Endothelial cell of umbilical vein (primary cell): Measurements from ENCODE around the gene C3orf52. TPM values are rescaled to one million over a fixed set of nuclear protein-coding genes. Genes with fewer than 3 reads are reported as not detected.

Source experiments
- BruUV-seq: library from RNA; stranded (reverse); fragments of 400-500 nt; replicated peaks from 2 replicates; lab custom pipeline; 2021; lab: Mats Ljungman, UMichigan
- CTCF ChIA-PET: fragments of 300-600, 350-600 bp; sonication (Branson Sonifier 250); formaldehyde crosslinking; loops from one replicate; lab custom pipeline; 2021; ENCODE audit warnings: antibody characterized with exemption, inconsistent platforms; lab: Charles Lee
- POLR2A ChIA-PET: fragments of 300-600, 350-600 bp; sonication (Branson Sonifier 250); formaldehyde crosslinking; loops from one replicate; lab custom pipeline; 2021; ENCODE audit warnings: antibody characterized with exemption, inconsistent platforms; lab: Charles Lee
- DNase-seq: peaks from one replicate; pipeline ENCODE4 v3.0.0-alpha.2; 2011; ENCODE audit warnings: low read depth, low spot score
- FAIRE-seq: peaks from 2 replicates; lab custom pipeline; 2011; peaks lifted over from hg19 to GRCh38; lab: Jason Lieb, UNC
- H2AFZ ChIP-seq: 2 replicates; pipeline ENCODE4 v1.6.0; 2012; ENCODE audit warnings: low read depth, low read length, control low read depth, inconsistent platforms
- H3K27ac ChIP-seq: 2 replicates; pipeline ENCODE4 v1.5.1; 2011; ENCODE audit warnings: low read depth, mild to moderate bottlenecking, control low read depth, low read length, moderate library complexity; ENCODE audit not compliant: insufficient read depth
- H3K27me3 ChIP-seq, 2 experiments: 2 replicates each; pipeline versions ENCODE4 v1.6.0 to v1.6.1; 2011; ENCODE audit warnings: low read length in 2 of 2, mixed read lengths in 1 of 2; ENCODE audit not compliant: control insufficient read depth in 2 of 2, insufficient read depth in 2 of 2
- H3K36me3 ChIP-seq, 2 experiments: 2 replicates in 1 of 2; 3 replicates in 1 of 2; pipeline ENCODE4 v1.5.1; 2011; ENCODE audit warnings: low read length in 2 of 2, mild to moderate bottlenecking in 1 of 2, moderate library complexity in 1 of 2; ENCODE audit not compliant: control insufficient read depth in 2 of 2, insufficient read depth in 2 of 2; ENCODE audit errors: extremely low read depth in 1 of 2
- H3K4me1 ChIP-seq: 3 replicates; pipeline ENCODE4 v1.5.1; 2011; ENCODE audit warnings: mild to moderate bottlenecking, low read length; ENCODE audit not compliant: control insufficient read depth, insufficient read depth; ENCODE audit errors: extremely low read depth
- H3K4me2 ChIP-seq: 2 replicates; pipeline ENCODE4 v1.6.1; 2011; ENCODE audit warnings: low read length, control low read depth, mixed read lengths; ENCODE audit not compliant: insufficient read depth
- H3K4me3 ChIP-seq, 3 experiments: fragments of 200-600 bp in 1 of 3; sonication (generic), shearing (Covaris generic) in 1 of 3; replicated peaks in 1 of 3; 2 replicates each; pipeline ENCODE4 v1.5.1; 2011 to 2016; ENCODE audit warnings: control low read depth in 3 of 3, low read length in 3 of 3, mild to moderate bottlenecking in 2 of 3, inconsistent platforms in 1 of 3, low read depth in 1 of 3, moderate library complexity in 1 of 3; ENCODE audit not compliant: insufficient read depth in 1 of 3
- H3K79me2 ChIP-seq: 2 replicates; pipeline ENCODE4 v1.6.0; 2012; ENCODE audit warnings: low read length, inconsistent platforms; ENCODE audit not compliant: control insufficient read depth, insufficient read depth
- H3K9ac ChIP-seq: replicated peaks from 2 replicates; pipeline ENCODE3; 2011; ENCODE audit warnings: low read length, control low read depth; ENCODE audit not compliant: insufficient read depth; ENCODE audit errors: extremely low read depth
- H3K9me1 ChIP-seq: replicated peaks from 3 replicates; pipeline ENCODE4 v1.6.0; 2011; ENCODE audit warnings: mild to moderate bottlenecking, low read length; ENCODE audit not compliant: control insufficient read depth, insufficient read depth; ENCODE audit errors: extremely low read depth
- H3K9me3 ChIP-seq: replicated peaks from 2 replicates; pipeline ENCODE4 v1.5.1; 2012; ENCODE audit warnings: low read length, inconsistent platforms; ENCODE audit not compliant: control insufficient read depth, insufficient read depth
- H4K20me1 ChIP-seq: replicated peaks from 2 replicates; pipeline ENCODE3; 2011; ENCODE audit warnings: mild to moderate bottlenecking, low read length; ENCODE audit not compliant: control insufficient read depth, insufficient read depth; ENCODE audit errors: extremely low read depth
- CTCF ChIP-seq, 2 donors: IDR thresholded peaks; 1 replicate in 1 of 2; 2 replicates in 1 of 2; pipeline ENCODE4 v1.5.1; 2011; ENCODE audit warnings: low read length in 2 of 2, mild to moderate bottlenecking in 2 of 2, moderate library complexity in 2 of 2, control low read depth in 1 of 2, inconsistent platforms in 1 of 2, low read depth in 1 of 2; ENCODE audit not compliant: insufficient read depth in 1 of 2; ENCODE audit errors: extremely low read depth in 1 of 2
- EZH2 ChIP-seq: IDR thresholded peaks from 2 replicates; pipeline ENCODE4 v1.6.1; 2012; ENCODE audit warnings: borderline replicate concordance, low read depth, mild to moderate bottlenecking, moderate library complexity, low read length, inconsistent platforms; ENCODE audit not compliant: severe bottlenecking
- FOS ChIP-seq: IDR thresholded peaks from 2 replicates; pipeline ENCODE4 v1.6.1; 2011; ENCODE audit warnings: mild to moderate bottlenecking, low read length, moderate library complexity, borderline replicate concordance; ENCODE audit not compliant: insufficient read depth
- GATA2 ChIP-seq: IDR thresholded peaks from 2 replicates; pipeline ENCODE4 v1.7.0; 2011; ENCODE audit warnings: low read depth, mild to moderate bottlenecking, moderate library complexity, mixed read lengths, low read length; ENCODE audit not compliant: insufficient read length, insufficient read depth
- JUN ChIP-seq: IDR thresholded peaks from 2 replicates; pipeline ENCODE4 v1.6.1; 2011; ENCODE audit warnings: borderline replicate concordance, low read depth; ENCODE audit not compliant: insufficient read length, insufficient read depth
- MAX ChIP-seq: IDR thresholded peaks from 2 replicates; pipeline ENCODE4 v1.6.1; 2011; ENCODE audit not compliant: insufficient read depth, insufficient read length
- MYC ChIP-seq: IDR thresholded peaks from one replicate; pipeline ENCODE4 v1.6.1; 2011; ENCODE audit warnings: mild to moderate bottlenecking, low read depth, low read length
- POLR2A ChIP-seq: IDR thresholded peaks from 2 replicates; pipeline ENCODE4 v1.6.1; 2012; ENCODE audit warnings: low read depth, mild to moderate bottlenecking, control low read depth, low read length
- POLR2AphosphoS5 ChIP-seq: IDR thresholded peaks from 2 replicates; pipeline ENCODE4 v1.6.1; 2012; ENCODE audit warnings: low read depth, mild to moderate bottlenecking, control low read depth, low read length, moderate library complexity; ENCODE audit not compliant: insufficient read depth
- dilution Hi-C: fragments of 300-500 bp; cut with MboI; formaldehyde crosslinking; loops from one replicate; pipeline ENCODE4 v1.15.0; 2019; ENCODE audit warnings: low sequenced_read_pairs; ENCODE audit not compliant: extremely low pct_ligation_motif_present
- intact Hi-C: fragments of 100-400 bp; cut with micrococcal nuclease; formaldehyde crosslinking; loops from one replicate; pipeline ENCODE4 v1.10.0; 2022
- polyA plus RNA-seq, 4 experiments: library from polyadenylated mRNA; depleted of rRNA in 3 of 4; stranded (reverse) in 3 of 4; unstranded in 1 of 4; fragments of >200 nt; gene quantifications; 2 replicates each; pipeline versions ENCODE4 v1.2.1 to v1.2.3, GENCODE V29; 2011 to 2012; ENCODE audit warnings: missing spikeins in 1 of 4
- total RNA-seq: library from RNA; stranded (reverse); gene quantifications from 2 replicates; pipeline ENCODE4 v1.2.3, GENCODE V29; 2021

Gene C3orf52
- total and polyA plus RNA-seq, 2 donors (not counting 3 experiments of a cell fraction or from before 2014, with no cell fraction given): 4.2 to 4.6 TPM

GRCh38 chr3:112059497-112059896, 26.7 kb upstream of the C3orf52 start:
- no peaks in the 10 kb centered on the region for H3K79me2 ChIP-seq
- TF ChIP-seq POLR2A (no peak), POLR2AphosphoS5 (no peak), GATA2 (no peak), MAX (no peak), MYC (no peak), EZH2 (no peak), FOS (no peak), CTCF (IDR thresholded peaks at IDR 0.05; ENCODE audit: extremely low read depth in 1 of 2, insufficient read depth in 1 of 2, low read depth in 1 of 2, low read length in 2 of 2) (no peak), JUN (no peak)
- dilution Hi-C loops: no loop called here
- CTCF ChIA-PET: no interaction called here
- no peaks in the 10 kb centered on the region for H3K36me3 ChIP-seq
- H4K20me1 ChIP-seq: no peaks in the 10 kb centered on the region
- H3K27me3 ChIP-seq: peaks cover 7 to 11% of the 10 kb centered on the region in 2 experiments
- H3K4me1 ChIP-seq: no peaks in the 10 kb centered on the region
- intact Hi-C loops: no loop called here
- H2AFZ ChIP-seq: no peak overlapping the region
- H3K27ac ChIP-seq: no peak overlapping the region
- H3K4me3 ChIP-seq: no peak overlapping the region
- H3K4me2 ChIP-seq: no peak overlapping the region
- POLR2A ChIA-PET: no interaction called here
- FAIRE-seq (no peak), DNase-seq (no peak)
- BruUV-seq: no TSS peak
- no peaks in the 10 kb centered on the region for H3K9me3 ChIP-seq
- no peaks in the 10 kb centered on the region for H3K9me1 ChIP-seq
- H3K9ac ChIP-seq: no peak overlapping the region
